Stimulated activated CD8-positive, alpha-beta memory T cell treated with anti-CD3 and anti-CD28 coated beads, Interleukin-4, amount 100 ng/mL, for 48 hours (primary cell): ENCODE measurements around the gene IER2.
A peak's percentile ranks its signal among the peaks of the same experiment; 100 is the strongest.

Experiments
- DNase-seq: peaks from one replicate; pipeline ENCODE4 v3.0.0-alpha.2; 2020

Gene IER2

DNA sequence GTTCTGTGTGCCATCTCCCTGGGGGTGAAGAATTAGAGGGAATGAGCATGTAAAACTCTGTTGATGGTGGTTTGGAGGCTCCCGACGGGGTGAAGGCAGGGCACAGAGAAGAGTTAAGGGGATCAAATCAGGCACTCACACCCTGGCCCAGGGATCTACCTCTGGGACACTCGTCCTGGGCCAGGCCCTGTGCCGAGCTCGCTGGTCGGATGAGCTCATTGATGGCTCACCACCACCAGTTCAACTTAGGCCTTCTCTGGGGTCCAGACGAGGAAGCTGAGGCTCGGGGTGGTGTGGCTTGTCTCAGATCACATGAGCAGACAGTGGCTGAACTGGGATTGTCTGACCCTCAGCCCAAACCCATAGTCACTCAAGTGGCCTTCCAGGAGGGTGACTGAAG lies 30.6 kb upstream of the IER2 start:
- DNase-seq = no peak

DNA sequence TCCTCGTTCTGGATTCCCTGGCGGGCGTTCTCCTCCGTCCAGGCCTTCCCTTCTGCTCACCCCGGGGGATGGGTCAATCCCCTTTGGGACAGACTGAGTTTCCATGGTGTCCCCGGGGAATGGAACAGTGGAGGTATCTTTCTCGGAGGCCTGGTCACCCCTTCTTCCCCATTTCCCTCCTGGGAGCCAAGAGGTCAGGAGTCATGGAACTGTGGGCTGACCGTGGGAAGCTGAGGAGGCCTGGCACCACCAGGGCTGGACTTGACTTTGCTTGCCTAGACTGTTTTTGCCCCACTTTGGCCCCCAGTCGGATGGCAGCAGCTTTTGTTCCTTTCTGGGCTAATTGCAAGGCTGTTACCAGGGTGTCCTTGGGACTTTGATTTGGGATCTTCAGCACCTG lies 30.2 kb upstream of the IER2 start:
- no peak for DNase-seq

DNA sequence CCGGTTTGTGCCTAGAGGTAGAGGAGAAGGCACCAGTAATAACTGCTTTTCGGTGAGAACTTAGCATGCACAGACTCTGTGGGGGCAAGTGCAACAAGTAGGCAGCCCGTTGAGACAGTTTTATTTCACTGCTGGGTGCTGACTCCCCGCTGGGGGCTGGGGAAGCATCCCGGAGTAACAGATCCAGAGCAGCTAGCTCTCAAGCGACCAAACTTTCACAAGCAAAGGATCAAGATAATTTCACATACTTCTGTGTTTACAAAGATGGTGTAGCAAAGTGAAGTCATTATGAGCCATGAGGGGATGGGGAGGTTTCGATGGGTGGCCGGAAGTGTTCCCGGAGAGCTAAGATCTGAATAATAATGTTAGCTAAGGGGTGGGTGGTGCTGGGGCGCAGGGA lies 29.4 kb upstream of the IER2 start:
- DNase-seq = no peak

DNA sequence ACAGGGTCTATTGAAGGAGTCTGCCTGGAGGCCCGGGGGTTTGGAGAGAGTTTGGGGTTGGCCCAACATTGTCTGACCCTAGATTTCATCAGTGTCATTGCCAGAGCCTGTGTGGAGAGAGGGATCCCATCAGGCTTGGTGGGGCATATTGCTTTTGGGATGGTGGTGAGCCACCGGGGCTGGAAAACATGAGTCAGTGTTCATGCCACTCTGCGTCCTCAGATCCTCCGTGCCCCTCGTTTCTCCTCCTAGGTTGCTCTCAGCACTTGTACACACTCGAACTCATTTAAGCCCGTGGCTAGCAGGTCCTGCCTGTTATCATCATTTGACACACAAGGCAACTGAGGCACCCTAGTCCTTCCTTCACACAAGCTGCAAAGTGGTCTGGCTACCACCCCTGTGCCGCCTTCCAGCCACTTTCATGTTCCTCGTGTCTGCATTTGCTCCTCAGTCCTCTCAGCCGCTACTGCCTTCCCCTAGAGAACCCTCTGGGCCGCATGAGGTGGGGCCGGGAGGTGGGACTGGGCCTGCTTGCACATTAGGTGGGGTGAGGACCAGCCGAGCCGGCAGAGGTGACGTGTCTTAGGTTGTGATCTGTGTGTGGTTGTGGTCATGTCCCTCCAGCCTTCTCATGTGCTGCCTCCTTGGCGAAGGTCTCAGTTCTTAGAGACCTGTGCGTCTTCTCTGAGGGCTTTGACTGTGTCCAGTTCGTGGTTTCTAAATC lies 28.5 kb upstream of the IER2 start:
- peak; percentile 57 for DNase-seq

DNA sequence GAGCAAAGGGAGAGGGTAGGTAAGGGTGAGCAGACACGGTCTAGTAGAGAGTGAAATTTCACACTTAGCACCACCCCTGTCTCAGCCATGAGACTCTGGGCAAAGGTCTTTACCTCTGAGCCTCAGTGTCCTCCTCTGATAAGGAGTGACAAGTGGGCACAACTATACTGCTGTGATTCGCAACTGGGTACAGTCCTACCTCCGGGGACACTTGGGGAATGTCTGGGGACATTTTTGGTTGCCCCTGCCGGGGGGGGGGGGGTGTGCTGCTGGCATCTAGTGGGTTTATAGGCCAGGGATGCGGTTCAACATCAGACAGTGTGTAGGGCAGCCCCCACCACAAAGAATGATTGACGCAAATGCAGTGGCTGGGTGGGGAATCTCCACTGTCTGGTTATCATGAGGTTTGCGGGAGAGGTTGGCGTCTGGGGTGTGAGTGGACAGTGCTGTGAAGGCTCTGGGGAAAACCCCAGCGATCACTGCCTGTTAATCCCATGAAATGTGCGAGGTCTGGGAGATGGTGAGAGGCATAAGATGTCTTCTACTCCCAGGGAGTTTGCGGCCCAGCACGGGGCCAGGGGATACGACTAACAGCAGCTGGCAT lies 27.8 kb upstream of the IER2 start:
- DNase-seq = peak; percentile 46

DNA sequence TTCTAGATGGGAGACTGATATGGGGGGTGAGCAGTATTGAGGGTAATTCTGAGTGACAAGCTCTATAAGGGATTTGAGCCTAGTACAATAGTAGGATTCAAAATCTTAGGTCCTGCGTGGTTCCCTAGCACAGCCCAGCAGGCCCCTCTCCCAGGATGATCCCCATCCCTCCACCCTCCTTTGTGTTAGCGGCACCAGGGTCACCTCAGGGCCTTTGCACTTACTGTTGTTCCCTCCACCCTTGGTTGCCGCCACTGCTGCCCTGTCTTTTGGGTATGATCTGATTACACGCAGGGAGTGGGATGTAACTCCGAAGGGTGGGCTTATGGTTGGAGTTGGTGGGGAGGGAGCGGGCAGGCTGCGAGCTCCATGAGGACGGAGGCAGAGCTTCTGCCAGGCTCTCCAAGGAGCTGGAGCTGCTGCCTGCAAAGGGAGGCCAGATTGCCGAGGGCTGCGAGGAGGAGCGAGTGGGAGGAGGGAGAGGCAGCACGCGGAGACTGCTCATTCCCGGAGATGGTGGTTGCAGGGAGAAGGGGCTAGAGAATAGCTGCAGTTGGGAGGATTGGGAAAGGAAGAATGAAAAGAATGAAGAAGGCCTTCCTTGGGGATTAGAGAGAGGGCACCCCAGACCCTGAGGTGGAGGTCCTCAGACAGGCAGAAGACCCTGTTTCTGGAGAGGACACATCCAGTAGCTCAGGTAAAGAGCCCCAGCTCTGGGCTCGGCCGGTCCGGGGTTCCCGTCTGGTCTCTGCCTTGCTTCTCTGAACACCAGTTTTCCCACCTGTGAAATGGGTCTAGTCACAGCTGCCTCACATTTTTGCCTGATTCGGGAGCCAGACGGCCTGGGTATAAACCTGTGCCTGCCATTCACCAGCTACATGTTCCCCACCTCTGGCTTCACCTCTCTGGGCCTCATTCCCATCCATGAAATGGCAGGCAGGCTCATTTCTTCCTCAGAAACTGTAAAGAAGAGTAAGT lies 26.9 kb upstream of the IER2 start:
- no peak for DNase-seq

DNA sequence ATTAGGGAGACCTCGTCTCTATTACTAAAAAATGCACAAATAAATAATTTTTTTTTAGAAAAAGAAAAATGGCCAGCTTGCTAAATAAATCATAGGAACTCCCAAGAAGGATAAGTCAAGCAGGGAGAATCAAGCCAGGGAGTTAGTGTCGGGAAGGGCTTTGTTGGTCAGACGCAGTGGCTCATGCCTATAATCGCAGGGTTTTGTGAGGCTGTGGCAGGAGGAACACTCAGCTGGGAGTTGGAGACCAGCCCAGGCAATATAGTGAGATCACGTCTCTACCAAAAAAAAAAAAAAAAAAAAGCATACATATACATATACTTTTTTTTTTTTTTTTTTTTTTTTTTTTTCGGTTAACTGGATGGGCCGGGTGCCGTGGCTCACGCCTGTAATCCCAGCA lies 23.2 kb upstream of the IER2 start:
- no peak for DNase-seq

DNA sequence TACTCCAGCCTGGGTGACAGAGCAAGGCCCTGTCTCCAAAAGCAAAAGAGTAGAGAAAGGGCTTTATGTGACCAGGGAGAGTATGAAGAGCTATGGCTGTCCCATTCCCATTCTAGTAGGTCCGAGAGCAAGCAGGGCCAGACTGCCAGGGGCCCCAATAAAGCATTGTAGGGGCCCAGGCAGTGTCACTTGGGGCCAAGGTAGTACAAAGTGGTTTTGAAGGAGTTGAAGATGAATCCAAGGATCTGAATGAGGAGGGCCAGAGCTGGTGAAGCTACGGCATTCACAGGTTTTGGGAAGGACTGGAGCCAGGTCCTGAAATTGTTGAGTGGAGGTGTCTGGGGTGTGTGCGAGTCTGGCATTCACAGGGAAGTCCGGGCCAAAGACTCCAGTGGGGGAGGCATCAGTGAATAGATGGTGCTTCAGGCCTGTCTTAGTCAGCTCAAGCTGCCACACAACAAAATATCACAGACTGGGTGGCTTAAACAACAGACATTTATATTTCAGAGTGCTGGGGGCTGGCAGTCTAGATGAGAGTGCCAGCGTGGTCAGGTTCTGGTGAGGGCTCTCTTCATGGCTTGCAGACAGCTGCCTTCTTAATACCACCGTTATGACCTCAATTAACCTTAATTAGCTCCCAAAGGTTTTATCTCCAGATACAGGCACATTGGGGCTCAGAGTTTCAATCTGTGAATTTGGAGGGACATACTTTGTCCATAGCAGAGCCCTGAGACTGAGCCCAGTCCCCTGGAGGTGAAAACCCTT lies 22.2 kb upstream of the IER2 start:
- no peak for DNase-seq

DNA sequence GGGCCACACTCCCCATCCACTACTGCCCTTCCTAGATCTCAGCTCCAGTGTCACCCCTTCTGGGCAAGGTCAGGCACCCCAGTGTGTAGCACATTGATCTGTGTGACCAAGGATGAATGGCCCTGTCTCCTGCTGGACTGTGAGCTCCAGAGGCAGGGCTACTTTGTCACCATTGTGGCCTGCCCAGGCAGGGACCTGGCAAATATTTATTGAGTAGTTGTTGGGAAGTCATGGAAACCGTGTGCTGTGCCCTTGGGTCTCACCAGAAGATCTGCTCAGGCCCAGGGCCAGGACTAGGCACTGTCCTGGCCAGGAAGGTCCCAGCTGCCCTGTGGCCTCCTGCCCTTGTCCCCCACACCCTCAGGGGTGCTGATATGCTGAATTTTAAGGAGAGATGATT lies 21.6 kb upstream of the IER2 start:
- no peak for DNase-seq

DNA sequence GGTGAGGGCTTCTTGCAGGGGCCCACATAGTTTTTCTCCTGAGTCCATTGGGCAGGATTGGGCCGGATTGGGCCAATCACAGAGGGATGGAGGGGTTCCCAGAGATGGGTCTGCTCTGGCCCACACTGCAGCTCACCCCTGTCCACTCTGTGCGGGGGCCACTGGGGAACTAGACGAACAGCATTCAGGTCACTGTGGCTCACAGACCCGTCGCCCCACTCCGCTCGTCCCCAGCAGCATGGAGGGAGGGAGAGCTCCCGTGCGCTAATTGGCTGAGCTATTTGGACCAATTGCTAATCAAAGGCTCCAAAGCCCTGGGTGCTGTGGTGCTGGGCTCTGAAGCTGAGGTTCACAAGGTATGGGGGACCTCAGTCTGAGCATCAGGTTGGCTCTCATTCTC lies 20.8 kb upstream of the IER2 start:
- no peak for DNase-seq

DNA sequence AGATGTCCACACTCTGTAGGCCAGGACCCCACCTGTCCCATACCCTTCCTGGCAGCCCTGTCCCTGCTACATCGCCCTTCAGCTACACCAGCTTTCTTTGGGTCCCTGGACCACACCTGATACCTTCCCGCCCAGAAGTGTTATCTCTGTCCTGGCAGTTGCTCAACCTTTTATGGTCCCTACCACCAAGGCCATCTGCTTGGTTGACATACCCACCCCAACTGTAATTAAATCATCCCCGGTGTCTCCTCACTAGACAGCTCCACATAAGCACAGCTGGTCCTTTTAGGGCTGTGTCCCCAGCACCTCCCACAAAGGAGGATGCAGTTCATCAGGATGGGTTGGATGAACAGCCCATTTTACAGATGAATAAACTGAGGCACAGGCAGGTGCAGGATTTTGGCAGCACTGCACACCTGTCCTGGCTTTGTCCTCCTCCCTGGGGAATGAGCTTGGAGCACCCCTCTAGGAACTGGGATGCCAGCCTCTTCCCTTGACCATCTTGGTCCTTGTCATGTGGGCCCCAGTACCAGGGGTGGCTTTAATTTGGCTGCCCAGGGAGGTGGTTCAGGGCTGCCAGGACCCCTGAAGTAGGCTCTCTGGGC lies 19.2 kb upstream of the IER2 start:
- DNase-seq = no peak

DNA sequence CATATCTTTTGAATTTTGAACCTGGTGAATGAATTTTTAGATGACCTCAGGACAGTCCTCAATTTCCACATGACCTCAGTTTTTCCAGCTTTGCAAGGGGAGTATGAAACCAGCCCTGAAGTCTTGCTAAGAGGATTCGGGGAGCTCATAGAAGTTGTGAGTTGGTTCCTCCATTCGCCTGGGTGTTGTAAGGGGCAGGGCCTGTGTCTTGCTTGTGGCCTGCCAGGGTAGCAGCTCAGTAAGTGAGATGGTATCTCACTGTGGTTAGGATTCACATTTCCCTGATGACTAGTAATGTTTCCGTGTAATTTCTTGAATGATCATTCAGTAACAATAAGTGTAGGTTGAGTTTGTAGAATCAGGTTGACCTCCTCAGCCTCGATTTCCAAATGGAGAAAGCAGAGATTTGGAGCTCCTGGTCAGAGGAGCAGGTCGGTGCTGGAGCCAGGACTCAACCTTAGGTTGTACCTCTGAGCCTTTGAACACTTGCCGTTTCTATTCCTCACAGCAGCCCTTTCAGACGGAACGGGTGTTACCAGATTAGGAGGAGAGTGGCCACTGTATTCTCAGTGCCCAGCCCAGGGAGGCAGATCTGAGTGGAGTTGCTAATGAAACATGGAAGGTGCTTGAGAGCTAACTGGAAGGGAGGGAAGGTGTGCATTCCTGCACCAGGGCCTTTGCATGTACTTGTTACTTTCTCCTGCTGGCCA lies 17.6 kb upstream of the IER2 start:
- peak; percentile 76 for DNase-seq

DNA sequence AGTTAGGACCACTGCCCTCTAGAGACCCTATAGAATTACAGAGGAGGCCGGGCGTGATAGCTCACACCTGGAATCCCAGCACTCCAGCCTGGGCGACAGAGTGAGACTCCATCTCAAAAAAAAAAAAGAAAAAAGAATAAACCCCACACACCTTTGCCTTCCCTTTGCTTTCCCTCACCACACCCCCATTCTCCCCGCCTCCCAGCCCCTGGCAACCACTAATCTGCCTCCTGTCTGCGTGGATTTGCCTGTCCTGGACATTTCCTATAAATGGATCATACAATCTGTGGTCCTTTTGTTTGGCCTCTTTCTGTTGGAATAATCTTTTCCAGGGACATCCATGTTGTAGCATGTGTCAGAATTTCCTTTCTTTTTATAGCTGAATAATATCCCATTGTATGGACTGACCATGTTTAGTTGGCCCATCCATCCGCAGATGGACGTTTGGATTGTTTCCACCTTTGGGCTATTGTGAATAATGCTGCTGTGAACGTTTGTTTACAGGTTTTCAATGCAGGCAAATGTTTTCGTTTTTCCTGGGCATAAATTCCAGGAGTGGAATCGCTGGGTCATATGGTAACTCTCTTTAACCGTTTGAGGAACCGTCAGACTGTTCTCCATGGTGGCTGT lies 16.9 kb upstream of the IER2 start:
- no peak for DNase-seq

DNA sequence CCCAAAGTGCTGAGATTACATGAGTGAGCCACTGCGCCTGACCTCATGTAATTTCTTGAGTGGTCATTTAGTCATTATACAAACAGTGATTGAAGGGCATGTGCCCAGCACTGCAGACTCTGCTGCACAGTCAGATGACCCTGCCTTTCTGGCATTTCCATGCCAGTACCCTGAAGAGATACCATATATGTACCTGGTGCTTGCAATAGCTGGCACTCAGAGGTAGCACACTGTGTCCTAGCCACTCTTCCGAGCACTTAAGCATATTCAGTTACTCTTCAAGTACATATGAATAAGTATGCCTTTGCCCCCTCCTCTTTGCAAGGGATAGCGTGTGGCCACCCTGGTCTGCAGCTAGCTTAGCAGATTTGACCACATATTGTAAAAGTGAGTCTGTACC lies 15.6 kb upstream of the IER2 start:
- no peak for DNase-seq

DNA sequence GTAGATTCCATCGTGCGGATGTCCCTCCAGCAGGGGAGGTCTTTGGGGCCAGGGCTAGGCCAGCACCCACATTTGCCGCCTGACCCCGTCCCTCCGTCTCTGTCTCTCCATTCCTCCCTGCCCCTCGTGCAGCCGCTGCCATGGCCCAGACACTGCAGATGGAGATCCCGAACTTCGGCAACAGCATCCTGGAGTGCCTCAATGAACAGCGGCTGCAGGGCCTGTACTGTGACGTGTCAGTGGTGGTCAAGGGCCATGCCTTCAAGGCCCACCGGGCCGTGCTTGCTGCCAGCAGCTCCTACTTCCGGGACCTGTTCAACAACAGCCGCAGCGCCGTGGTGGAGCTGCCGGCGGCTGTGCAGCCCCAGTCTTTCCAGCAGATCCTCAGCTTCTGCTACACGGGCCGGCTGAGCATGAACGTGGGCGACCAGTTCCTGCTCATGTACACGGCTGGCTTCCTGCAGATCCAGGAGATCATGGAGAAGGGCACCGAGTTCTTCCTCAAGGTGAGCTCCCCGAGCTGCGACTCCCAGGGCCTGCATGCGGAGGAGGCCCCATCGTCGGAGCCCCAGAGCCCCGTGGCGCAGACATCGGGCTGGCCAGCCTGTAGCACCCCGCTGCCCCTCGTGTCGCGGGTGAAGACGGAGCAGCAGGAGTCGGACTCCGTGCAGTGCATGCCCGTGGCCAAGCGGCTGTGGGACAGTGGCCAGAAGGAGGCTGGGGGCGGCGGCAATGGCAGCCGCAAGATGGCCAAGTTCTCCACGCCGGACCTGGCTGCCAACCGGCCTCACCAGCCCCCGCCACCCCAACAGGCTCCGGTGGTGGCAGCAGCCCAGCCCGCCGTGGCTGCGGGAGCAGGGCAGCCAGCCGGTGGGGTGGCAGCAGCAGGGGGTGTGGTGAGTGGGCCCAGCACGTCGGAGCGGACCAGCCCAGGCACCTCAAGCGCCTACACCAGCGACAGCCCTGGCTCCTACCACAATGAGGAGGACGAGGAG lies 14.8 kb upstream of the IER2 start:
- no peak for DNase-seq

DNA sequence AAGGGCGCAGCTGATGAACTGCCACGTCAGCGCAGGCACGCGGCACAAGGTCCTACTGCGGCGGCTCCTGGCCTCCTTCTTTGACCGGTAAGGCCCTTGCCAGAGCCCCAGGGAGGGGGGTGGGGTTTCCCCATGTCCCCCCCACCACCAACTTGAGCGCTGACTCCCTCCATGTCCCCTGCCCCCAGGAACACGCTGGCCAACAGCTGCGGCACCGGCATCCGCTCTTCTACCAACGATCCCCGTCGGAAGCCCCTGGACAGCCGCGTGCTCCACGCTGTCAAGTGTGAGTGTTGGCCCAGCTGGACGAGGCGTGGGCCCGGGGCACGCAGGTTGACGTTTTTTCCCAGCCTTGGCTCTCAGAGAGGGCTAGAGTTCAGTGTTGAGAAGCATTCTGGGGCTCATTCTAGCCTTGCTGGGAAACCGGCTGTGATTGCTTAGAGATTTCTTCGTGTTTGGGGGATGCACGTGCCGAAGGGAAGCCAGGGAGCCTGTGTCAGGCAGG lies 12.9 kb upstream of the IER2 start:
- DNase-seq = no peak

DNA sequence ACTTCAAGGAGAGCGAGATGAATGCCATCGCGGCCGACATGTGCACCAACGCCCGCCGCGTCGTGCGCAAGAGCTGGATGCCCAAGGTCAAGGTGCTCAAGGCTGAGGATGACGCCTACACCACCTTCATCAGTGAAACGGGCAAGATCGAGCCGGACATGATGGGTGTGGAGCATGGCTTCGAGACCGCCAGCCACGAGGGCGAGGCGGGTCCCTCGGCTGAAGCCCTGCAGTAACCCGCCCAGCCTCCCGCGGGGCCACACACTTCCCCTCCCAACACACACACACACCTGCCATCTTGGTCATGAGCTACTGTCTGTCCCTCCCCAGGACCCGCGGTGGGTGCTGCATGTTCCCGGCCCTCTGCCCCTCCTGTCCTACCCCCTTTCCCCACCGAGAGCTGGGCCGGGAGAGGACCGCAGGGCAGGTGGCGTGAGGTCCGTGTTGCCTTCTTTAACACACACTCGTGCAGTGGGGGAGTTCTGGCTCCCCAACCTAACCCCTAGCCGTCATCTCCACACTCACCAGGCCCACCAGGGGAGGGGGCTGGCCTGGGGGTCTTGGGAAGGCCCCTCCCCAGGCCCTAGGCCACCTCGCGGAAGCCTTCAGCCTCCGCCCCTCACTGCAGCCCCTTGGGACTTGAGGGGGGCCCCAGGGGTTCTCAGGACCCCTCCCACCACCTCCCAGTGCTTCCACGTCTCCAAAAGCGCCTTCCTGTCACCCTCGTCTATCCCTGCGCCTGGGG lies 11.9 kb upstream of the IER2 start:
- no peak for DNase-seq

DNA sequence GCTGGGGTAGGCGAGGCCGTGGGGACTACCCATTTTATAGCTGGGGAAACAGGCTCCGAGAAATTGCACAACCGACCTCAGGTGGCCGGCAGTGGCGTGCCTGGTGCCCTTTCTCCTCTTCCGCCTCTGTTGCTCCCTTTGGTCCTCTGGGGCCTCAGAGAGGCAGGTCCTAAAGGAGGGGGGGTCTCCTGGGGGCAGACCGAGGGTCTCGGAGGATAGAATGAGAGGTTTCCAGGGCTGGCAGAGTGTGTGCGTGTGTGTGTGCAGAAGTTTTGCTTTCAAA lies 11.4 kb upstream of the IER2 start:
- no peak for DNase-seq

DNA sequence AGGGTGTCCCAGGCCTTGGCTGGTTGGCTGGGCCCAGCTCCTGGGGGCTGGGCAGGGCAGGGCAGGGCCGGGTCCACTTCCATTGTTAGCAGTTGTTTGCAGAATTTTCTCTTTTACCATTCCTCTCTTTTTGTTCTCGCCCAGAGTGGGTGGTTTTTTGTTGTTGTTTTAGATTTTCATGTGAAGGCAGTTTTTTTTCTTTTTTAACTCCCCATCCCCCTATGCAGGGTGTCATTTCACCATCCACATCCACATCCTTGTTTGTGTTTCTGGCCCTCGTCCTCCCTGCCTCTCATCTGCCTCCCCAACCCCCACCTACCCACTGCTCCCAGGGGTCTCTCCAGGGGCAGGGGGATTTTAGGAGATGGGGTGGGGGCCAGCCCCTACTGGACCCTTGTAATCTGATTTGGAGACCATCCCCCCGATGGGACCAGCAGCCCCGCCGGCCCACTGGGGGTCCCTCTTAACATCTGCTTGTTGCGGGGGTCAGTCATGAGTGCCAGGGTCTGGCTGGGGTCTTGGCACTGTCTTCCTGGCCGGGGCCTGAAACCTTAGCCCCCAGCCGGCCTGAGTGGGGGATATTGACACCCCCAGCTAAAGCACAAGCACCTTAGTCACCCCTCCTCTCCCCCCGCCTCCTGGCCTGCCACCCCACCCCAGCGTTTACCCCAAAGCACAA lies 10.4 kb upstream of the IER2 start:
- no peak for DNase-seq
